LNCaP clone FGC (cell line): ENCODE data around the gene RSPRY1.
"Not testable (repeated sequence)": the region's sequence is repeated elsewhere in the genome, so short reads cannot be mapped to it uniquely, and the experiment has no call there.

Source experiments
- DNase-seq: peaks from one replicate; pipeline ENCODE4 v3.0.0-alpha.2; 2011; ENCODE audit warnings: low read depth
- H3K4me3 ChIP-seq: 2 replicates; pipeline ENCODE4 v1.5.1; 2011; ENCODE audit warnings: mild to moderate bottlenecking, low read depth, low read length, control low read depth
- TF ChIP-seq, protein P1 (sequence below): IDR thresholded peaks from 2 replicates; pipeline ENCODE4 v1.5.1; 2012; ENCODE audit warnings: mild to moderate bottlenecking; ENCODE audit not compliant: control insufficient read depth, insufficient read depth; ENCODE audit errors: extremely low read depth

RSPRY1 gene

GRCh38 chr16:57192720-57193486 lies 6.8 kb downstream of the RSPRY1 start:
- TF ChIP-seq, protein P1, sequence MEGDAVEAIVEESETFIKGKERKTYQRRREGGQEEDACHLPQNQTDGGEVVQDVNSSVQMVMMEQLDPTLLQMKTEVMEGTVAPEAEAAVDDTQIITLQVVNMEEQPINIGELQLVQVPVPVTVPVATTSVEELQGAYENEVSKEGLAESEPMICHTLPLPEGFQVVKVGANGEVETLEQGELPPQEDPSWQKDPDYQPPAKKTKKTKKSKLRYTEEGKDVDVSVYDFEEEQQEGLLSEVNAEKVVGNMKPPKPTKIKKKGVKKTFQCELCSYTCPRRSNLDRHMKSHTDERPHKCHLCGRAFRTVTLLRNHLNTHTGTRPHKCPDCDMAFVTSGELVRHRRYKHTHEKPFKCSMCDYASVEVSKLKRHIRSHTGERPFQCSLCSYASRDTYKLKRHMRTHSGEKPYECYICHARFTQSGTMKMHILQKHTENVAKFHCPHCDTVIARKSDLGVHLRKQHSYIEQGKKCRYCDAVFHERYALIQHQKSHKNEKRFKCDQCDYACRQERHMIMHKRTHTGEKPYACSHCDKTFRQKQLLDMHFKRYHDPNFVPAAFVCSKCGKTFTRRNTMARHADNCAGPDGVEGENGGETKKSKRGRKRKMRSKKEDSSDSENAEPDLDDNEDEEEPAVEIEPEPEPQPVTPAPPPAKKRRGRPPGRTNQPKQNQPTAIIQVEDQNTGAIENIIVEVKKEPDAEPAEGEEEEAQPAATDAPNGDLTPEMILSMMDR, result no peak
- no peak for DNase-seq

DNA sequence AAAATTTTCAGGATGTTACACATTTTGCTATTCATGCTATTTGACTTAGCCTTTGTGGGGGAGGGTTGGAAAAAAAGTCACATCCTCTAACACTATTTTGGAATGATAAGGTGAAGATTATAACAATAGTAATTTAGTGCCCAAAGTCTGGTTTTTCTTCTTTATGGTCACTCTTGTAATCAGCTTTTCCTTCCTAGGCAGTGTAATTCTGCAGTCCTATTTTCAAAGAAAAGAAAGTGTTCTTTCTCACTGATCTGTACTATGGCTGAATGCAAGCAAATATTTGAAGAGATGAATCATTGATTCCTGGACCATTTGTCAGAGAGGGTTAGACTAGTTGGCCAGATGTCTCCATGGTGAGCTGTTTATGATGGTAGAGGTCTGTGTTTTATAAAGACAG lies 8.4 kb downstream of the RSPRY1 start:
- TF ChIP-seq, protein P1, result no peak
- H3K4me3 ChIP-seq, result no peak overlapping the region
- no peak for DNase-seq

More at GRCh38 chr16:57192720-57193486, 6.8 kb downstream of the RSPRY1 start:
- no peak overlapping the region for H3K4me3 ChIP-seq

DNA sequence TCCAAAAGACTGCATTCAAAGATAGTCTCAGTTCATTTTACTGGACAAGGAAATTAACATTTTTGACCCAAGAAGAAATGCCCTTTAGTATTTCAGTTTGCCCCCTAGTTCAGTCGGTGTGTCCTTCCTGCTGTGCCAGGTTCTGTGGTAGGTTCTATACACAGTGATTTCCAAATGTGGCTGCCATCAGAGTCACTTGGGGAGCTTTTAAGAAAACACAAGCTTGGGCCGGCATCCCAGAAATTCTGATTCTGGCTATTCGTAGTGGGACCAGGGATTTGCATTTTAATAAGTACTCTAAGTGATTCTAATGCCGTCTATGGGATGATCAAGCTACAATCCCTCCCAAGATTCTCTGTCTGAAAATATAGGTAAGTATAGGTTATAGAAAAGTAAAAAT lies 10.2 kb downstream of the RSPRY1 start:
- TF ChIP-seq, protein P1, result no peak
- DNase-seq, result no peak
- H3K4me3 ChIP-seq, result no peak overlapping the region

DNA sequence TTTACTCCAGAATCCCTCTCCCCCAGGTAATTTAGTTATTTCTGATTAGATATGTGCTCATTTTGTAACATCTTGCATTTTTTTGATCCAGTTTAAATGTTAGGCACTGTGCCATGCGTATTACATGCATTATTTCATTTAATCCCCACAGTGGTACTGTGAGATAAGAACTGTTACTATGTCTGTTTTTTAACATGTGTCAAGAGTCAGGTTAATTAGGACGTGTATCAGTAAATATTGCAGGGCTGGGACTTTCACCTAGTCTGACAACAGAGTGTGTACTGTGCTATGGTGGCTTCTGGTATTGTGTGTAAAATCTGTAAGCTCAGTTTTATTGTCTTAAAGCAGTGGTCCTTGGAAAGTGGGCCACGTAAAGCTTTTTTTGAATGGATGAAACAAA lies 10.6 kb downstream of the RSPRY1 start:
- TF ChIP-seq, protein P1, result no peak
- no peak overlapping the region for H3K4me3 ChIP-seq
- no peak for DNase-seq

GRCh38 chr16:57200321-57200720 lies 14.2 kb downstream of the RSPRY1 start:
- not testable (repeated sequence) for DNase-seq

DNA sequence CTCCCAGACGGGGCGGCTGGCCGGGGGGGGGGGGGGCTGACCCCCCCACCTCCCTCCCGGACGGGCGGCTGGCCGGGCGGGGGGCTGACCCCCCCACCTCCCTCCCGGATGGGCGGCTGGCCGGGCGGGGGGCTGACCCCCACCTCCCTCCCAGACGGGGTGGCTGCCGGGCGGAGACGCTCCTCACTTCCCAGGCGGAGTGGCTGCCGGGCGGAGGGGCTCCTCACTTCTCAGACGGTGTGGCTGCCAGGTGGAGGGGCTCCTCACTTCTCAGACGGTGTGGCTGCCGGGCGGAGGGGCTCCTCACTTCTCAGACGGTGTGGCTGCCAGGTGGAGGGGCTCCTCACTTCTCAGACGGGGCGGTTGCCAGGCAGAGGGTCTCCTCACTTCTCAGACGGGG lies 14.8 kb downstream of the RSPRY1 start:
- DNase-seq, H3K4me3 ChIP-seq: not testable (repeated sequence)

More at GRCh38 chr16:57200321-57200720, 14.2 kb downstream of the RSPRY1 start:
- H3K4me3 ChIP-seq, result not testable (repeated sequence)

GRCh38 chr16:57202095-57202886 lies 16.2 kb downstream of the RSPRY1 start:
- DNase-seq, result no peak
- no peak overlapping the region for H3K4me3 ChIP-seq
- TF ChIP-seq, protein P1, result no peak

GRCh38 chr16:57203451-57203850 lies 17.3 kb downstream of the RSPRY1 start:
- no peak for DNase-seq
- TF ChIP-seq, protein P1, result no peak
- H3K4me3 ChIP-seq, result no peak overlapping the region
